Thymus (tissue), 11 donors: Measurements from ENCODE around the gene TCF12. TPM values are rescaled to one million over a fixed set of nuclear protein-coding genes. Genes with fewer than 3 reads are reported as not detected.
"Not testable (repeated sequence)": the region's sequence is repeated elsewhere in the genome, so short reads cannot be mapped to it uniquely, and the experiment has no call there.

ENCODE experiments used
- DNase-seq, 9 donors: peaks; one replicate each; pipeline ENCODE4 v3.0.0-alpha.2; 2013; ENCODE audit warnings: low spot score in 9 of 9, low read depth in 6 of 9, missing footprints in 1 of 9
- H3K27ac ChIP-seq, 2 donors: one replicate each; pipeline ENCODE4 v1.5.1; 2013; ENCODE audit warnings: control low read depth in 1 of 2, low read depth in 1 of 2, low read length in 1 of 2, mild to moderate bottlenecking in 1 of 2, moderate library complexity in 1 of 2
- H3K27me3 ChIP-seq, 2 donors: one replicate each; pipeline ENCODE4 v1.5.1; 2013; ENCODE audit warnings: low read length in 1 of 2; ENCODE audit not compliant: control insufficient read depth in 2 of 2, insufficient read depth in 1 of 2
- H3K36me3 ChIP-seq, 2 donors: one replicate each; pipeline ENCODE4 v1.5.1; 2013; ENCODE audit warnings: low read length in 1 of 2, mild to moderate bottlenecking in 1 of 2, moderate library complexity in 1 of 2; ENCODE audit not compliant: control insufficient read depth in 2 of 2, insufficient read depth in 2 of 2
- H3K4me1 ChIP-seq, 2 donors: one replicate each; pipeline ENCODE4 v1.5.1; 2013; ENCODE audit warnings: low read length in 2 of 2; ENCODE audit not compliant: control insufficient read depth in 2 of 2, insufficient read depth in 2 of 2
- H3K4me3 ChIP-seq, 2 donors: one replicate each; pipeline ENCODE4 v1.5.1; 2013; ENCODE audit warnings: low read length in 2 of 2, control low read depth in 1 of 2, mild to moderate bottlenecking in 1 of 2
- H3K9me3 ChIP-seq, 2 donors: one replicate each; pipeline ENCODE4 v1.5.1; 2013; ENCODE audit warnings: low read length in 1 of 2, mild to moderate bottlenecking in 1 of 2; ENCODE audit not compliant: control insufficient read depth in 2 of 2, insufficient read depth in 1 of 2
- WGBS: extraction: QIAGEN DNeasy Blood & Tissue Kit; methylation state at CpG from one replicate; pipeline ENCODE4 v1.1.7; 2013; 5-methylcytosine and 5-hydroxymethylcytosine counted together
- polyA plus RNA-seq: library from polyadenylated mRNA; stranded (reverse); fragments of 200-250 nt; gene quantifications from one replicate; pipeline ENCODE4 v1.2.3, GENCODE V29; 2013
- total RNA-seq: library from RNA; stranded (reverse); fragments of 120-200 nt; gene quantifications from one replicate; pipeline ENCODE4 v1.2.4, GENCODE V29; 2013
- donor health status: healthy.

The TCF12 gene
- total and polyA plus RNA-seq, 2 donors: 45.2 to 159 TPM

DNA sequence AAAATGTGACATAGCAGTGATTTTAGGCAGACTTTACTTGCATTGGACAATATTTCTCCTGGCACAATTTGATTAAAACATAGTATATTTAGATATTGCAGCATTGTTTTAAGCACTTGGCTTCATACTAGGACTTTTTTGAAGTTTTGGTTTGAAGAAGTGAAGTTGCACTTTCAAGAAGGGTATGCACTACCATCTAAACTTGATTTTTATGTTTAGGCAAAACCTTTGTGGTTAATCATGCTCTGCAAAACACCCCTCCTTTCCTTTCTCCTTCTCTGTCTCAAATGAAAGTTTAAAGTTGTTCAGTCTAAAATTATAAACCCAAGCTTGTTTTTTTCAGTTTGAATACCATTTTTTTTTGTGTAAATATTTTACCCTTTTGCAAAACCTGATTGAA is 173.8 kb downstream of the TCF12 start:
- Histone ChIP-seq H3K27me3 (no peaks in the 10 kb centered on the region), H3K4me1 (peaks cover 0 to 4% of the 10 kb centered on the region in 2 donors), H3K9me3 (no peaks in the 10 kb centered on the region), H3K27ac (peak overlapping the region in 1 of 2 donors; percentile 8), H3K36me3 (peaks cover 5 to 59% of the 10 kb centered on the region in 2 donors), H3K4me3 (no peak overlapping the region)
- DNase-seq: peak in 1 of 9 donors; percentile 35

DNA sequence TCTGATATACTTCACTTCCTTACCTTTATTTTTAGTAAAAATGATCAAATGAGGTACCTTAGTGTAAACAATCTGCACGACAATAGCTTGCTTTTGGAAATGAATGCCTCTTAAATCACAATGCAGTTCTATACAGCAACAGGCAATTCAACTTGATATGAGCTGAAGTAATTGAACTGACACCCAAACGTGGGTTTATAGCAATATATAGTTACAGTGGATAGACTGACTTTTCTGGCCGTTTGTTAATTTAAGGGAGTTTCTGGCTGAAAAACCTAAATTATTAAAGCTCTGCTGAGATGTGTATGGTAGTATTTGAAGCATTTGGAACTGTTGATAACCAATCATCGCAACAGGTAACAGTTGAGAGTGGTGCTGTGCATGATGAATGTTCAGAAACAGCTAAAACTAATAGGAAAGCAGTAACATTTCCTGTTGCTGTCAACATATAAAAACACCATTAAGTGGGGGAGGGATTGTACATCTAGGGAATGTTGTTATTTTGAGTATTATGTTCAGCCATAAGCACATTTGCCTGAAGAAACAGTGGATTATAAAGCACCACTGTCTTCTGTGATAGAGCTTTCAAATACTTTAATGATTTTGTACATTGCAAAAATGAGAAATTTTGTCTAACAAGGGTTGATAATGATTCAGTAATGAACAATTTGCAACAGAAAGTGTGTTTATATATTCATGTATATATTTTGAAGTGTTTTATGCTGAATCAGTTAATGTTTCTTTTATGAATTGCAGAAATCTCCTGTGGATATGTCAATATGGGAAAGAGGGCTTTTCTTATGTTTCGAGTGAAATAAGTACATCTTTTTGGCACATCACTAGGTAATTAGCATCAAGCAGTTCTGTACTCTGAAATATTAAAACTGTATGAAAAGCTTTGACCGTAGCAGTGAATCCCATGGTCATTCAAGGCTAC is 176.1 kb downstream of the TCF12 start:
- Histone ChIP-seq H3K4me1 (peaks cover 0 to 4% of the 10 kb centered on the region in 2 donors), H3K4me3 (no peak overlapping the region), H3K27me3 (no peaks in the 10 kb centered on the region), H3K36me3 (peaks cover 5 to 66% of the 10 kb centered on the region in 2 donors), H3K27ac (no peak overlapping the region), H3K9me3 (no peaks in the 10 kb centered on the region)
- DNase-seq: no peak
- 90% methylated on average over 6 of the region's 6 CpGs for WGBS

DNA sequence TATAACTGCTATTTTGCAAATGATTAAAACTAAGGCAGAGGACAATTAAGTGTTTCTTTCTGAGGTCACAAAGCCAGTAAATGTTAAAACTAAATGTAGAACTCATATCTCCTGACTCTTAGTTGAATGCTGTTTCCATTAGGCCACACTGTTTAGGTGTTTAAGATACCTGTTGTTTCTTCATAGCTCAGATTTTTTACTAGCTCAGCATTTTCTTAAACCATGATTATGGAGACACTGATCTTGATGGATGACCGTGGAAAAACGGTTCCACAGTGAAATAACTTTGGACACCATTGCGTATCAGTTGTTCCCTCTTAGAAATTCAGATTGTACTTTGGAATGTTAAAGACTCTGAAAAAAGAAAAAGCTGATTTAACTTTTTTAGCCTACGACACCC is 177.5 kb downstream of the TCF12 start:
- no peaks in the 10 kb centered on the region for H3K27me3 ChIP-seq

DNA sequence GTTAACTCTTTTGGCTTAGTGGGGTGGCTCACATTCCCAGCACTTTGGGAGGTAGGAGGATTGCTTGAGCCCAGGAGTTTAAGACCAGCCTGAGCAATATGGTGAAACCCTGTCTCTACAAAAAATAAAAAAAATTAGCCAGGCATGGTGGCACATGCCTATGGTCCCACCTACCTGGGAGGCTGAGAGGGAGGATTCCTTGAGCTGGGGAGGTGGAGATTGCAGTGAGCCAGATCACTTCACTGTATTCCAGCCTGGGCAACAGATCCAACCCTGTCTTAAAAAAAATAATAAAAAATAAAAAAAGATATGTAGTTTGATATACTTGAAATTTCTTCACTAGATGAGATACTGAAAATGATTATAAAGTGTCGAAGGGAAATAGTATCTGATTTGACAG is 178.8 kb downstream of the TCF12 start:
- Histone ChIP-seq H3K4me3 (no peak overlapping the region), H3K4me1 (no peaks in the 10 kb centered on the region), H3K27me3 (no peaks in the 10 kb centered on the region), H3K9me3 (peaks cover 0 to 3% of the 10 kb centered on the region in 2 donors), H3K27ac (no peak overlapping the region), H3K36me3 (peaks cover 5 to 67% of the 10 kb centered on the region in 2 donors)
- 99% methylated on average over 1 of the region's 1 CpG for WGBS
- no peak for DNase-seq

More for the DNA sequence above, 177.5 kb downstream of the TCF12 start:
- Histone ChIP-seq H3K9me3 (no peaks in the 10 kb centered on the region), H3K4me1 (peaks cover 0 to 4% of the 10 kb centered on the region in 2 donors), H3K27ac (no peak overlapping the region), H3K36me3 (peaks cover 5 to 69% of the 10 kb centered on the region in 2 donors), H3K4me3 (no peak overlapping the region)
- WGBS: 73% methylated on average over 4 of the region's 4 CpGs
- no peak for DNase-seq

DNA sequence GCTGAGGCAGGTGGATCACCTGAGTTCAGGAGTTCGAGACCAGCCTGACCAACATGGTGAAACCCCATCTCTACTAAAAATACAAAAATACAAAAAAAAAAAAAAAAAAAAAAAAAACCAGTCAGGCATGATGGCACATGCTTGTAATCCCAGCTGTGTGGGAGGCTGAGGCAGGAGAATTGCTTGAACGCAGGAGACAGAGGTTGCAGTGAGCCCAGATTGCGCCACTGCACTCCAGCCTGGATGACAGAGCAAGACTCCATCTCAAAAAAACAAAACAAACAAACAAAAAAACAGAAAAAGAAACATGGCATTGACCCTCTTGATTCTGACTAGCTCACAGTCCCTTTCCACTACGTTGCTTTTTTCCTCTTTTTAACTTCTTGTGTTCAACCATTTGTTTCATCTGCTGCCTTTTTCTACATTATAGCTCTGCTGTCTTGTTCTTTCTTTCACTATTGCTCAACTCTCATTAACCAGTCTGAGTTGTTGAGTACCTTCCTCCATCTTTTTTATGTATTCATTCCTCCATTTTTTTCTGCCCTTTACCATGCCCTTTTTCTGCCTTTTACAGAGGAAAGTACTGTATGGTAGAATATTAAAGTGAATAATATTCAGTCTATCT is 179.6 kb downstream of the TCF12 start:
- H3K4me1 ChIP-seq, DNase-seq, H3K4me3 ChIP-seq, H3K9me3 ChIP-seq, H3K27me3 ChIP-seq, H3K27ac ChIP-seq: not testable (repeated sequence)
- WGBS: 96% methylated on average over 4 of the region's 4 CpGs
- peaks cover 5 to 61% of the 10 kb centered on the region in 2 donors for H3K36me3 ChIP-seq

DNA sequence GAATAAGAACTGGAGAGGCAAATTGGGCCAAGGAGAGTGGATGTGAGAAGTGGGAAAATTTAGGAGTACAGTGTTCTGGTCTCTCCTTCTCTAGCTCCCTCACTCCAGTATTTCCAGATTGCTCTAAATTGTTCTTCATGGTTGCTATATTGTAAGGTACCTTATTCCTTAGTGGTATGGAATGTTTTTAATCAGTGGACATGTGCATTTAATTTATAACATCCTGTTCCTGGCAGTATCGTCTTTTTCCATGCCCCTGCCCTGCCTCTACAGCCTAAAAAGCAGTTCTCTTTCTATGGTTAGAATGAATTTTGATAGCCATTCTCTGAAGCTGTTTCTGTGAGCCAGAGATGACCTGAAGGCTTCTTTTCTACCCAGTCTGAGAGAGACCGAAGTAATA is 180.5 kb downstream of the TCF12 start:
- Histone ChIP-seq H3K27ac (no peak overlapping the region), H3K4me1 (no peaks in the 10 kb centered on the region), H3K4me3 (no peak overlapping the region), H3K27me3 (no peaks in the 10 kb centered on the region), H3K36me3 (peaks cover 5 to 53% of the 10 kb centered on the region in 2 donors), H3K9me3 (peaks cover 0 to 3% of the 10 kb centered on the region in 2 donors)
- DNase-seq: no peak
- 94% methylated on average over 2 of the region's 2 CpGs for WGBS

DNA sequence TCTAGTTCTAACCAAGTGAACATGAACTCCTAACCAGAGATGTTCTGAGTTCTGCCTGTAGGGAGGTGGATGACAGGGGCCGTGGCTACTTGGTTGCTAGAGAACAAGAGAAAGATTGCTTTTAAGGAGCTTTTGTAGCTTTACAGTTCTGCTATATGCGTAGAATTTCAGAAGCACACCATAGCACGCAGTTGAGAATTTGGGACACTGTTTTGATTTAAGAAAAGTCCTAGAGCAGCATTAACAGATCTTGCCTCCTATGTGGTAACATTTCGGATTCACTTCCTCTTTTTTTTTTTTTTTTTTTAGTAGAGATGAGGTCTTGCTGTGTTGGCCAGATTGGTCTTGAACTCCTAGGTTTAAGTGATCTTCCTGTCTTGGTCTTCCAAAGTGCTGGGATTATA is 181.7 kb downstream of the TCF12 start:
- H3K4me3 ChIP-seq: no peak overlapping the region
- H3K4me1 ChIP-seq: no peaks in the 10 kb centered on the region
- no peaks in the 10 kb centered on the region for H3K27me3 ChIP-seq
- peaks cover 0 to 3% of the 10 kb centered on the region in 2 donors for H3K9me3 ChIP-seq
- H3K27ac ChIP-seq: no peak overlapping the region
- no peak for DNase-seq
- peaks cover 5 to 48% of the 10 kb centered on the region in 2 donors for H3K36me3 ChIP-seq
- 86% methylated on average over 4 of the region's 4 CpGs for WGBS

DNA sequence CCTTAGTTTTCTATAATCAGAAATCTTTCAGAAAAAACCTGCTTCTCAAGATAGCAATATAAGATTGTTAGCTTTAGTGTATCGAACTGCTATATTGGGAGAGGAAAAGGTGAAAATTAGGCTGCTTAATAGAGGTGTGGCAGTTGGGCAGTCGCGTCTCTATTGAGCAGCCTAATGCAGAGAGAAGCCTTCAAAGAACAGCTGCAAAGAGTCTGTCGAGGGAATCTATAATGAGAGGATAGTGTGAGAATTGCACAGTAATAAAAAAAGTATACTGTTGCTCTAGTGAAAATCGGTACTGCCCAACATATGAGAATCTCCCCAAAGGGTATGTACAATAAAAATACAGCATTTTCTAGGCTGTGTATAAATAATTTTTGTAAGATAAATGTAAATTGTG is 184.4 kb downstream of the TCF12 start:
- DNase-seq: no peak
- H3K9me3 ChIP-seq: peaks cover 0 to 3% of the 10 kb centered on the region in 2 donors
- H3K4me1 ChIP-seq: no peaks in the 10 kb centered on the region
- H3K27me3 ChIP-seq: no peaks in the 10 kb centered on the region
- H3K27ac ChIP-seq: no peak overlapping the region
- peaks cover 5 to 55% of the 10 kb centered on the region in 2 donors for H3K36me3 ChIP-seq
- no peak overlapping the region for H3K4me3 ChIP-seq
- WGBS: 92% methylated on average over 5 of the region's 5 CpGs

DNA sequence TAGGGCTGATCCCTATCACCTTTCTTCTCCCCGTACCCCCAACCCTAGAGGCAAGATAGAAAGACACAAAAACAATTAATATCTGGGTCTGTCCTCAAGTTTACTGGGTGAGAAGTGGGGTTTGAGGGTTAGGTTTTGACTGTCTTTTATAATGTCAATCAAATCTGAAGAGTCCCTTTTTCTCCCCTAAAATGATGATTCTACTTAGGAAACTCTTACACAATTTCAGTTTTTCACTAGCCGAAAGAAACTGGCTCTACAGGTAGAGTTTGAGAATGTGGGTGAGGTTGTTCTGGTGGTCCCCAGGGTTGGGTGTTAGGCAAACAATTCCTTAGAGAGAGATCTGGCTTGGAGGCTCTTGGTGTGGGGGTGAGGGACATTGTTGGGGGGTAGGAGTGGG is 189.9 kb downstream of the TCF12 start:
- Histone ChIP-seq H3K36me3 (peaks cover 8 to 53% of the 10 kb centered on the region in 2 donors), H3K27ac (no peak overlapping the region), H3K9me3 (no peaks in the 10 kb centered on the region), H3K27me3 (no peaks in the 10 kb centered on the region), H3K4me3 (no peak overlapping the region), H3K4me1 (peaks cover 4 to 12% of the 10 kb centered on the region in 2 donors)
- DNase-seq: no peak
- 98% methylated on average over 2 of the region's 2 CpGs for WGBS
